IMR-90 (cell line): ENCODE results near the gene CDH23. TPM values are rescaled to one million over a fixed set of nuclear protein-coding genes. Genes with fewer than 3 reads are reported as not detected.

Experiments
- ATAC-seq: fragments of 200-7000 bp; cut with Tn5 transposase; 2 replicates; pipeline ENCODE4 v1.9.1; 2020; ENCODE audit warnings: low read depth, mild to moderate bottlenecking, moderate library complexity
- BruUV-seq: library from RNA; stranded (reverse); fragments of 400-500 nt; replicated peaks from 2 replicates; lab custom pipeline; 2021; lab: Mats Ljungman, UMichigan
- CTCF ChIA-PET: fragments of 300-600 bp; formaldehyde crosslinking; extraction: SDS; loops from one replicate; lab custom pipeline; 2021; ENCODE audit warnings: antibody characterized with exemption; lab: Yijun Ruan, JAX
- POLR2A ChIA-PET: fragments of 300-600 bp; sonication (Branson Sonifier 250); formaldehyde crosslinking; loops from one replicate; lab custom pipeline; 2022; ENCODE audit warnings: antibody characterized with exemption; ENCODE audit not compliant: unreplicated experiment; lab: Charles Lee
- DNase-seq: peaks from one replicate; pipeline ENCODE4 v3.0.0; 2013
- H2AFZ ChIP-seq: replicated peaks from 2 replicates; pipeline ENCODE3; 2013; ENCODE audit warnings: low read length, mild to moderate bottlenecking; ENCODE audit not compliant: poor library complexity
- H2AK5ac ChIP-seq: 2 replicates; pipeline ENCODE4 v1.6.1; 2013; ENCODE audit warnings: low read depth, low read length, inconsistent platforms
- H2AK9ac ChIP-seq: replicated peaks from 2 replicates; pipeline ENCODE3; 2013; ENCODE audit warnings: mild to moderate bottlenecking, low read depth, low read length, moderate library complexity; ENCODE audit not compliant: poor library complexity
- H2BK120ac ChIP-seq: 2 replicates; pipeline ENCODE4 v1.6.1; 2013; ENCODE audit warnings: low read depth, low read length, inconsistent platforms
- H2BK15ac ChIP-seq: 3 replicates; pipeline ENCODE4 v1.6.1; 2013; ENCODE audit warnings: low read depth, low read length, inconsistent platforms
- H2BK20ac ChIP-seq: 2 replicates; pipeline ENCODE4 v1.6.1; 2013; ENCODE audit warnings: low read depth, mild to moderate bottlenecking, inconsistent platforms, low read length, moderate library complexity
- H2BK5ac ChIP-seq: 2 replicates; pipeline ENCODE4 v1.6.1; 2013; ENCODE audit warnings: mild to moderate bottlenecking, low read depth, low read length, inconsistent platforms; ENCODE audit not compliant: poor library complexity, severe bottlenecking
- H3K14ac ChIP-seq: replicated peaks from 2 replicates; pipeline ENCODE4 v1.6.1; 2013; ENCODE audit warnings: low read depth, low read length, inconsistent platforms
- H3K18ac ChIP-seq: 2 replicates; pipeline ENCODE4 v1.6.1; 2013; ENCODE audit warnings: low read depth, low read length, control low read depth
- H3K23ac ChIP-seq: 2 replicates; pipeline ENCODE4 v1.6.1; 2013; ENCODE audit warnings: low read depth, low read length, inconsistent platforms
- H3K27ac ChIP-seq: 2 replicates; pipeline ENCODE4 v1.5.1; 2013; ENCODE audit warnings: mild to moderate bottlenecking, control low read depth, low read length; ENCODE audit not compliant: insufficient read depth
- H3K27me3 ChIP-seq: 2 replicates; pipeline ENCODE4 v1.6.1; 2013; ENCODE audit warnings: low read length; ENCODE audit not compliant: control insufficient read depth, insufficient read depth
- H3K36me3 ChIP-seq: 2 replicates; pipeline ENCODE4 v1.6.1; 2013; ENCODE audit warnings: low read length, mixed read lengths; ENCODE audit not compliant: control insufficient read depth, insufficient read depth
- H3K4ac ChIP-seq: 2 replicates; pipeline ENCODE4 v1.6.1; 2013; ENCODE audit warnings: low read depth, low read length, inconsistent platforms
- H3K4me1 ChIP-seq: 2 replicates; pipeline ENCODE4 v1.6.1; 2013; ENCODE audit warnings: low read length, mixed read lengths; ENCODE audit not compliant: control insufficient read depth, insufficient read depth
- H3K4me2 ChIP-seq: 2 replicates; pipeline ENCODE4 v1.6.1; 2013; ENCODE audit warnings: low read depth, mild to moderate bottlenecking, control low read depth, low read length, moderate library complexity
- H3K4me3 ChIP-seq: 2 replicates; pipeline ENCODE4 v1.5.1; 2013; ENCODE audit warnings: low read depth, mild to moderate bottlenecking, control low read depth, low read length, moderate library complexity; ENCODE audit not compliant: insufficient read depth
- H3K56ac ChIP-seq: 2 replicates; pipeline ENCODE4 v1.6.1; 2013; ENCODE audit warnings: low read length, inconsistent platforms; ENCODE audit not compliant: insufficient read depth; ENCODE audit errors: extremely low read depth
- H3K79me1 ChIP-seq, 2 experiments: 2 replicates each; pipeline ENCODE4 v1.6.1; 2013; ENCODE audit warnings: low read length in 2 of 2, inconsistent platforms in 1 of 2, low read depth in 1 of 2
- H3K9ac ChIP-seq: 2 replicates; pipeline ENCODE4 v1.6.1; 2013; ENCODE audit warnings: low read depth, low read length, control low read depth
- H3K9me1 ChIP-seq: 2 replicates; pipeline ENCODE4 v1.6.1; 2013; ENCODE audit warnings: low read length, inconsistent platforms; ENCODE audit not compliant: insufficient read depth
- H3K9me3 ChIP-seq: 2 replicates; pipeline ENCODE4 v1.6.1; 2013; ENCODE audit warnings: low read length; ENCODE audit not compliant: control insufficient read depth, insufficient read depth
- H4K20me1 ChIP-seq: 2 replicates; pipeline ENCODE4 v1.6.1; 2013; ENCODE audit warnings: low read length, inconsistent platforms; ENCODE audit not compliant: insufficient read depth
- H4K5ac ChIP-seq: 2 replicates; pipeline ENCODE4 v1.6.1; 2013; ENCODE audit warnings: mild to moderate bottlenecking, low read depth, low read length, control low read depth
- H4K8ac ChIP-seq, 2 experiments: 2 replicates each; pipeline ENCODE4 v1.6.1; 2013; ENCODE audit warnings: low read depth in 2 of 2, low read length in 2 of 2, control low read depth in 1 of 2, inconsistent platforms in 1 of 2
- H4K91ac ChIP-seq: 2 replicates; pipeline ENCODE4 v1.6.1; 2013; ENCODE audit warnings: low read depth, low read length, inconsistent platforms; ENCODE audit not compliant: insufficient read depth
- BHLHE40 ChIP-seq: fragments of 150-350 bp; IDR thresholded peaks from 2 replicates; pipeline ENCODE4 v1.6.1; 2016; ENCODE audit warnings: mild to moderate bottlenecking, low read depth, low read length
- CEBPB ChIP-seq: IDR thresholded peaks from 2 replicates; pipeline ENCODE4 v1.6.1; 2012; ENCODE audit warnings: low read depth, low read length, improper control_type of control experiment
- CHD1 ChIP-seq: IDR thresholded peaks from 2 replicates; pipeline ENCODE4 v1.6.1; 2012; ENCODE audit warnings: low read depth, low read length, improper control_type of control experiment
- MAZ ChIP-seq: IDR thresholded peaks from 2 replicates; pipeline ENCODE4 v1.6.1; 2012; ENCODE audit warnings: low read depth, mild to moderate bottlenecking, low read length, improper control_type of control experiment, moderate library complexity, borderline replicate concordance
- MXI1 ChIP-seq: IDR thresholded peaks from 2 replicates; pipeline ENCODE4 v1.6.1; 2012; ENCODE audit warnings: low read depth, mild to moderate bottlenecking, low read length, moderate library complexity, borderline replicate concordance
- NFE2L2 ChIP-seq: fragments of 150-350 bp; IDR thresholded peaks from 2 replicates; pipeline ENCODE4 v1.6.1; 2016; ENCODE audit warnings: low read depth, mild to moderate bottlenecking, low read length
- POLR2A ChIP-seq: IDR thresholded peaks from 2 replicates; pipeline ENCODE4 v1.6.1; 2012; ENCODE audit warnings: mild to moderate bottlenecking, low read depth, low read length
- RAD21 ChIP-seq: IDR thresholded peaks from 2 replicates; pipeline ENCODE4 v1.6.1; 2012; ENCODE audit warnings: low read length, improper control_type of control experiment
- RCOR1 ChIP-seq: IDR thresholded peaks from 2 replicates; pipeline ENCODE4 v1.6.1; 2012; ENCODE audit warnings: mild to moderate bottlenecking, low read length, improper control_type of control experiment; ENCODE audit not compliant: insufficient replicate concordance
- RFX5 ChIP-seq: IDR thresholded peaks from 2 replicates; pipeline ENCODE4 v1.8.0; 2012; ENCODE audit warnings: low read depth, mild to moderate bottlenecking, low read length, moderate library complexity
- SMC3 ChIP-seq: fragments of 150-350 bp; IDR thresholded peaks from 2 replicates; pipeline ENCODE4 v1.6.1; 2016; ENCODE audit warnings: low read depth, mild to moderate bottlenecking, antibody characterized with exemption, low read length, moderate library complexity
- USF2 ChIP-seq: fragments of 150-350 bp; IDR thresholded peaks from 2 replicates; pipeline ENCODE4 v1.6.1; 2017; ENCODE audit warnings: mild to moderate bottlenecking, antibody characterized with exemption, low read length, low read depth
- WGBS, 2 experiments: methylation state at CpG; one replicate each; pipeline versions ENCODE4 v1.1.5 to v1.1.7; 2013; ENCODE audit warnings: missing lambda C conversion rate in 2 of 2; ENCODE audit not compliant: insufficient read length in 1 of 2; ENCODE audit errors: extremely low coverage in 2 of 2; 5-methylcytosine and 5-hydroxymethylcytosine counted together
- dilution Hi-C: fragments of 300-500 bp; cut with HindIII; formaldehyde crosslinking; loops from one replicate; pipeline ENCODE4 v1.14.3; 2018; ENCODE audit warnings: low sequenced_read_pairs; ENCODE audit not compliant: unreplicated experiment
- in situ Hi-C: fragments of 300-500 bp; cut with MboI; formaldehyde crosslinking; loops from 3 replicates; pipeline ENCODE4 v1.14.3; 2019; ENCODE audit warnings: low sequenced_read_pairs, inconsistent platforms, mixed read lengths
- intact Hi-C: fragments of 100-400 bp; cut with micrococcal nuclease; formaldehyde crosslinking; loops from 2 replicates; pipeline ENCODE4 v1.10.0; 2022
- polyA plus RNA-seq, 3 experiments: library from polyadenylated mRNA; depleted of rRNA; stranded (reverse); fragments of >200 nt; gene quantifications; 2 replicates each; pipeline ENCODE4 v1.2.3, GENCODE V29; 2012; ENCODE audit warnings: low replicate concordance in 1 of 3
- total RNA-seq: library from RNA; depleted of rRNA; stranded (reverse); fragments of >200 nt; gene quantifications from 2 replicates; pipeline ENCODE4 v1.2.3, GENCODE V29; 2012
- TF ChIP-seq, protein P1 (sequence below): conservative IDR thresholded peaks from 2 replicates; pipeline ENCODE4 v1.5.1; 2012; ENCODE audit warnings: mild to moderate bottlenecking, low read depth, low read length, improper control_type of control experiment

CDH23 gene
- total and polyA plus RNA-seq, 2 of the 4 experiments (the other 2 are of a cell fraction) = under 0.01 to 0.03 TPM

DNA sequence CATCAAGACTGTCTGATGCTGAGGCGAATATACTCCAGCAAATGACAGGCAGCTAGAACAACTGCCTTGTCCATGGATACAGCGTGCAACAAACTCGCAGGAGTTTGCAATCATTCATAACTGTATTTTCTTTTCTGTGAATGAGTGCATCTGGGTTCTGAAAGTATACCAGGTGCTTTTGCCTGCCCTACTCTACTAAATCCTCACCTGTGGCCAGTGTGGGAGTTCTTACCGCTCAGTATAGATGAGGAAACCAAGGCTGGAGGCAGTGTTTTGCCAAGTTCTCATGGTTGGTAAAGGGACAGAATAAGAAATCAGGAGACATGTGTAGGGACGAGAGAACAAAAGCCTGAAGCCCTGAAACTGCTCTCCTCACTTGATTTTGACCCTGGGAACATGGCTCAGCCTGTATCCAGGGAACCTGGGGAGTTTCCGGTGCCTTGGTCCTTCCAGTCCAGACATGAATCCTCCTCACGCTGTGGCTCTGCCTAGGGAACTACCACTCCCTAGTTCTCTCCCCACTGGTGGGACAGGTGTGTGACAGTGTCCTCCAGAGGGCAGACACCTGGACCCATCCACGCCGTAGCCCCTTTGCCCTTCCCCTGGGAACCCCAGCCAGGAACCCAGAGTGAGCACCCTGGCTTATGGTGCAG lies 142.0 kb downstream of the CDH23 start:
- Histone ChIP-seq H3K23ac (no peak overlapping the region), H2AK9ac (no peak overlapping the region), H4K8ac (no peak overlapping the region), H3K79me1 (no peaks in the 10 kb centered on the region), H4K91ac (no peak overlapping the region), H3K4ac (no peak overlapping the region), H2BK15ac (no peak overlapping the region), H2BK120ac (no peak overlapping the region), H4K5ac (no peak overlapping the region), H3K4me2 (no peak overlapping the region), H2BK20ac (no peak overlapping the region), H3K14ac (no peak overlapping the region), H2BK5ac (no peak overlapping the region), H3K56ac (no peak overlapping the region), H3K27ac (no peak overlapping the region), H3K9ac (no peak overlapping the region), H3K9me3 (no peaks in the 10 kb centered on the region), H3K27me3 (peaks cover 54% of the 10 kb centered on the region), H2AFZ (no peak overlapping the region), H3K9me1 (no peaks in the 10 kb centered on the region; the same call in 1 of the 2 replicates), H4K20me1 (no peaks in the 10 kb centered on the region; the same call in 1 of the 2 replicates), H3K18ac (no peak overlapping the region), H3K36me3 (no peaks in the 10 kb centered on the region), H3K4me3 (no peak overlapping the region), H2AK5ac (no peak overlapping the region), H3K4me1 (no peaks in the 10 kb centered on the region)
- intact Hi-C loops = no loop called here
- no TSS peak for BruUV-seq
- DNase-seq = no peak
- dilution Hi-C loops = no loop called here
- ChIA-PET POLR2A (no interaction called here), CTCF (no interaction called here)
- ATAC-seq = no peak
- TF ChIP-seq BHLHE40 (no peak), SMC3 (no peak), RCOR1 (no peak), USF2 (no peak), RFX5 (no peak), POLR2A (no peak), CHD1 (no peak), CEBPB (no peak), MAZ (no peak), NFE2L2 (no peak), RAD21 (no peak), MXI1 (no peak)
- TF ChIP-seq, protein P1, sequence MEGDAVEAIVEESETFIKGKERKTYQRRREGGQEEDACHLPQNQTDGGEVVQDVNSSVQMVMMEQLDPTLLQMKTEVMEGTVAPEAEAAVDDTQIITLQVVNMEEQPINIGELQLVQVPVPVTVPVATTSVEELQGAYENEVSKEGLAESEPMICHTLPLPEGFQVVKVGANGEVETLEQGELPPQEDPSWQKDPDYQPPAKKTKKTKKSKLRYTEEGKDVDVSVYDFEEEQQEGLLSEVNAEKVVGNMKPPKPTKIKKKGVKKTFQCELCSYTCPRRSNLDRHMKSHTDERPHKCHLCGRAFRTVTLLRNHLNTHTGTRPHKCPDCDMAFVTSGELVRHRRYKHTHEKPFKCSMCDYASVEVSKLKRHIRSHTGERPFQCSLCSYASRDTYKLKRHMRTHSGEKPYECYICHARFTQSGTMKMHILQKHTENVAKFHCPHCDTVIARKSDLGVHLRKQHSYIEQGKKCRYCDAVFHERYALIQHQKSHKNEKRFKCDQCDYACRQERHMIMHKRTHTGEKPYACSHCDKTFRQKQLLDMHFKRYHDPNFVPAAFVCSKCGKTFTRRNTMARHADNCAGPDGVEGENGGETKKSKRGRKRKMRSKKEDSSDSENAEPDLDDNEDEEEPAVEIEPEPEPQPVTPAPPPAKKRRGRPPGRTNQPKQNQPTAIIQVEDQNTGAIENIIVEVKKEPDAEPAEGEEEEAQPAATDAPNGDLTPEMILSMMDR = no peak
- in situ Hi-C loops = no loop called here
- WGBS, 2 experiments = 62% methylated on average over 2 of the region's 9 CpGs; no CpG with 5 or more reads in 1 of the 2 experiments
